Smooth muscle cell (in vitro differentiated cells): ENCODE results near the gene DCUN1D2. TPM values are rescaled to one million over a fixed set of nuclear protein-coding genes. Genes with fewer than 3 reads are reported as not detected.

ENCODE experiments used
- DNase-seq: peaks from one replicate; lab custom pipeline; 2025; ENCODE audit not compliant: unreplicated experiment; lab: John Stamatoyannopoulos, UW
- H2AFZ ChIP-seq: fragments of 200-600 bp; sonication (generic); 2 replicates; pipeline ENCODE4 v1.6.0; 2016; ENCODE audit warnings: antibody characterized with exemption, low read depth, mild to moderate bottlenecking
- H3F3A ChIP-seq: fragments of 200-600 bp; sonication (generic); 2 replicates; pipeline ENCODE4 v1.6.0; 2017; ENCODE audit warnings: antibody characterized with exemption, low read depth
- H3K27ac ChIP-seq: fragments of 200-600 bp; sonication (generic); 2 replicates; pipeline ENCODE4 v1.5.1; 2016; ENCODE audit warnings: low read depth, mild to moderate bottlenecking
- H3K27me3 ChIP-seq: fragments of 200-600 bp; sonication (generic); 2 replicates; pipeline ENCODE4 v1.6.1; 2016; ENCODE audit warnings: low read depth, mild to moderate bottlenecking
- H3K36me3 ChIP-seq: fragments of 200-600 bp; sonication (generic); 2 replicates; pipeline ENCODE4 v1.5.1; 2016; ENCODE audit warnings: low read depth
- H3K4me1 ChIP-seq: fragments of 200-600 bp; sonication (generic); 2 replicates; pipeline ENCODE4 v1.5.1; 2016; ENCODE audit warnings: low read depth
- H3K4me2 ChIP-seq: fragments of 200-600 bp; sonication (generic); 2 replicates; pipeline ENCODE4 v1.6.0; 2016; ENCODE audit warnings: mild to moderate bottlenecking
- H3K4me3 ChIP-seq: fragments of 200-600 bp; sonication (generic); 2 replicates; pipeline ENCODE4 v1.5.1; 2016; ENCODE audit warnings: mild to moderate bottlenecking
- H3K79me2 ChIP-seq: fragments of 200-600 bp; sonication (generic); 2 replicates; pipeline ENCODE4 v1.6.0; 2016; ENCODE audit warnings: low read depth, mild to moderate bottlenecking
- H3K9ac ChIP-seq: fragments of 200-600 bp; sonication (generic); 2 replicates; pipeline ENCODE4 v1.6.0; 2016; ENCODE audit warnings: low read depth
- H3K9me3 ChIP-seq: fragments of 200-600 bp; sonication (generic); replicated peaks from 2 replicates; pipeline ENCODE4 v1.5.1; 2016; ENCODE audit warnings: low read depth
- H4K20me1 ChIP-seq: fragments of 200-600 bp; sonication (generic); 2 replicates; pipeline ENCODE4 v1.6.0; 2016; ENCODE audit warnings: low read depth
- WGBS: methylation state at CpG from one replicate; pipeline ENCODE4 v1.1.7; 2016; ENCODE audit warnings: low lambda C conversion rate; 5-methylcytosine and 5-hydroxymethylcytosine counted together
- polyA plus RNA-seq: library from polyadenylated mRNA; unstranded; fragments of >200 nt; fragmentation: Nextera tagmentation; extraction: Ambion mirVana; gene quantifications from 2 replicates; pipeline ENCODE4 v1.2.1, GENCODE V29; 2016
- total RNA-seq: library from RNA; depleted of rRNA; stranded (reverse); fragments of >200 nt; gene quantifications from 2 replicates; pipeline ENCODE4 v1.2.3, GENCODE V29; 2014
- TF ChIP-seq, protein P1 (sequence below): fragments of 200-600 bp; sonication (generic); IDR thresholded peaks from 2 replicates; pipeline ENCODE4 v1.5.1; 2017; ENCODE audit warnings: borderline replicate concordance, mild to moderate bottlenecking, antibody characterized with exemption; ENCODE audit not compliant: insufficient read depth, poor library complexity, severe bottlenecking

Gene DCUN1D2
- total and polyA plus RNA-seq, 2 experiments from 2014 or later = 6.3 to 10.8 TPM

DNA sequence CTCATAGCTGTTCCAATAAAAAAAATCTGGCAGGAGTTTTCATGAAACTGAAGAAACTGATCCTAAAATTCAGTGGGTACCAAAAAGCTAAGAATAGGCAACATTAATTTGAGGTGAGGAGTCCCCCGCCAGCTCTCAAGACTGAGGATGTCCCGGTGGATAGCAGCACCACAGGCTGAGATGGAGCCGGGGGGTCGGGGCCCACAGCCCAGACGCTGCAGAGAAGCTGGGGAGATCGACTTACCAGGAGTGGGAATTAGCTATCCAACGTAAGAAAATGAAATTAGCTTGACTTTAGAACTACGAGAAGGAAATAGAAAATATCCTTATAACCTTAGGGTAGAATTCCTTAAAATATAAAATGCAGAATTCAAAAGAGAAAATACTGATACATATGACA is 23.2 kb upstream of the DCUN1D2 start:
- Histone ChIP-seq H3K4me2 (no peak overlapping the region), H3K4me1 (no peaks in the 10 kb centered on the region), H3K9ac (no peak overlapping the region), H3K4me3 (no peak overlapping the region), H3K27ac (no peak overlapping the region), H3K79me2 (no peaks in the 10 kb centered on the region), H2AFZ (no peak overlapping the region), H4K20me1 (peaks cover 16% of the 10 kb centered on the region), H3K9me3 (no peaks in the 10 kb centered on the region), H3K36me3 (no peaks in the 10 kb centered on the region), H3K27me3 (no peaks in the 10 kb centered on the region), H3F3A (no peaks in the 10 kb centered on the region)
- 97% methylated on average over 8 of the region's 8 CpGs for WGBS
- no peak for DNase-seq
- TF ChIP-seq, protein P1, sequence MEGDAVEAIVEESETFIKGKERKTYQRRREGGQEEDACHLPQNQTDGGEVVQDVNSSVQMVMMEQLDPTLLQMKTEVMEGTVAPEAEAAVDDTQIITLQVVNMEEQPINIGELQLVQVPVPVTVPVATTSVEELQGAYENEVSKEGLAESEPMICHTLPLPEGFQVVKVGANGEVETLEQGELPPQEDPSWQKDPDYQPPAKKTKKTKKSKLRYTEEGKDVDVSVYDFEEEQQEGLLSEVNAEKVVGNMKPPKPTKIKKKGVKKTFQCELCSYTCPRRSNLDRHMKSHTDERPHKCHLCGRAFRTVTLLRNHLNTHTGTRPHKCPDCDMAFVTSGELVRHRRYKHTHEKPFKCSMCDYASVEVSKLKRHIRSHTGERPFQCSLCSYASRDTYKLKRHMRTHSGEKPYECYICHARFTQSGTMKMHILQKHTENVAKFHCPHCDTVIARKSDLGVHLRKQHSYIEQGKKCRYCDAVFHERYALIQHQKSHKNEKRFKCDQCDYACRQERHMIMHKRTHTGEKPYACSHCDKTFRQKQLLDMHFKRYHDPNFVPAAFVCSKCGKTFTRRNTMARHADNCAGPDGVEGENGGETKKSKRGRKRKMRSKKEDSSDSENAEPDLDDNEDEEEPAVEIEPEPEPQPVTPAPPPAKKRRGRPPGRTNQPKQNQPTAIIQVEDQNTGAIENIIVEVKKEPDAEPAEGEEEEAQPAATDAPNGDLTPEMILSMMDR = no peak

DNA sequence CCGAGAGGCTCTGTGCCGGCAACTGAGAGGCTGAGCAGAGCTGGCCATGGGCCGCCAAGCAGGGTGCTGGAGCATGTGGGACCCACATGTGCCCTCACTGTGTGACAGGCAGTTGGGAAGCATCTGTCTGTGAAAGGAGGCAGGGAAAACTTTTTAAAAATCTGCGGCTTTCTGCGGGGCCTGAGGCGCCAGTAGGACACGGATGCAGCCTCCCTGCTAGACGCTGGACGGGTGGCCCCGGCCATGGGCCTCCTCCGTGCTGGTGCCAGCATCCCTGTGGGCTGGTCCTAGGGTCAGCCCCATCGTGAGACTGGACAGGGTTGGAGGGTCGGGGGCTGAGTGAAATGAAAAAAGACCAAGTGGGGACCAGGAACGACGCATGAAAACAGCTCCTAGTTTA is 20.9 kb upstream of the DCUN1D2 start:
- H3K79me2 ChIP-seq = no peaks in the 10 kb centered on the region
- H3K9ac ChIP-seq = no peak overlapping the region
- H3F3A ChIP-seq = no peaks in the 10 kb centered on the region
- no peak overlapping the region for H3K4me3 ChIP-seq
- H2AFZ ChIP-seq = no peak overlapping the region
- H3K4me1 ChIP-seq = no peaks in the 10 kb centered on the region
- peaks cover 22% of the 10 kb centered on the region for H4K20me1 ChIP-seq
- H3K27ac ChIP-seq = no peak overlapping the region
- H3K27me3 ChIP-seq = no peaks in the 10 kb centered on the region
- no peak for DNase-seq
- TF ChIP-seq, protein P1 = no peak
- no peaks in the 10 kb centered on the region for H3K9me3 ChIP-seq
- 97% methylated on average over 15 of the region's 15 CpGs for WGBS
- no peaks in the 10 kb centered on the region for H3K36me3 ChIP-seq
- H3K4me2 ChIP-seq = no peak overlapping the region

DNA sequence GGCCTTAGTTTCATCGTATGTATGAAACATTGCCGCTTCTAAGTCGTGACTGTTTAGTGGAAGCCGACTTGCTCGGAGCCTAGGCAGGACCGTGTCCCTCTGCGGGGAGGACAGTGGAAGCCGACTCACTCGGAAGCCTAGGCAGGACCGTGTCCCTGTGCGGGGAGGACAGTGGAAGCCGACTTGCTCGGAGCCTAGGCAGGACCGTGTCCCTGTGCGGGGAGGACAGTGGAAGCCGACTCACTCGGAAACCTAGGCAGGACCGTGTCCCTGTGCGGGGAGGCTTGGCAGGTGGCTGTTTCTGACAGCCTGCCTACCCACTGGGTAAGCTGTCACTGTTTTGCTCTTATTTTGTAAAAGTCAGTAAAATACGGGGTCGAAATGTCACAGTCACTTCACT is 20.4 kb upstream of the DCUN1D2 start:
- Histone ChIP-seq H3F3A (no peaks in the 10 kb centered on the region), H3K4me2 (no peak overlapping the region), H3K27ac (no peak overlapping the region), H3K4me3 (no peak overlapping the region), H3K36me3 (no peaks in the 10 kb centered on the region), H3K9ac (no peak overlapping the region), H3K79me2 (no peaks in the 10 kb centered on the region), H4K20me1 (peaks cover 22% of the 10 kb centered on the region), H3K4me1 (no peaks in the 10 kb centered on the region), H3K9me3 (no peaks in the 10 kb centered on the region), H2AFZ (no peak overlapping the region), H3K27me3 (no peaks in the 10 kb centered on the region)
- WGBS = 72% methylated on average over 21 of the region's 21 CpGs
- TF ChIP-seq, protein P1 = no peak
- DNase-seq = no peak

DNA sequence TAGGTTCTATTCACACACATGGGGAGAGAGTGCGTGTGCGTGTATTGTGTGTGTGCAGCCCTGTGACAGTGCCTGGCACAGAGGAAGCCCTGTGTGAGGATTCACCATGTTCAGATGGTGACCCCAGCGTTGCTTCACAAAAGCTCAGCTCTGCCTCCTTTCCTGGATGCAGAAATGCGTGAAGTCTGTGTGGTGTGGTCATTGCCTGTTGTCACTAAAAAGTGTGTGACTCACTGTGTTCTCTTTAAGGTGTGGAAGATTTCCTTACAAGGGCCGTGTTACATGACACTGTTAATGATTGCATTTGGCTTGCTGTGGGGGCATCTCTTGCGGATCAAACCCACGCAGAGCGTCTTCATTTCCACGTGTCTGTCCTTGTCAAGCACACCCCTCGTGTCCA is 19.5 kb upstream of the DCUN1D2 start:
- H3K4me2 ChIP-seq = no peak overlapping the region
- DNase-seq = no peak
- H3K27ac ChIP-seq = no peak overlapping the region
- peaks cover 28% of the 10 kb centered on the region for H4K20me1 ChIP-seq
- TF ChIP-seq, protein P1 = no peak
- no peaks in the 10 kb centered on the region for H3K27me3 ChIP-seq
- no peaks in the 10 kb centered on the region for H3K4me1 ChIP-seq
- H3K9ac ChIP-seq = no peak overlapping the region
- no peaks in the 10 kb centered on the region for H3K36me3 ChIP-seq
- no peaks in the 10 kb centered on the region for H3K79me2 ChIP-seq
- no peaks in the 10 kb centered on the region for H3K9me3 ChIP-seq
- no peak overlapping the region for H3K4me3 ChIP-seq
- no peaks in the 10 kb centered on the region for H3F3A ChIP-seq
- H2AFZ ChIP-seq = no peak overlapping the region
- 85% methylated on average over 10 of the region's 10 CpGs for WGBS
